Panc1 (cell line): ENCODE results near the gene XXYLT1. TPM values are rescaled to one million over a fixed set of nuclear protein-coding genes. Genes with fewer than 3 reads are reported as not detected.

Source experiments
- ATAC-seq: fragments of 200-7000 bp; cut with Tn5 transposase; 2 replicates; pipeline ENCODE4 v1.9.1; 2020; ENCODE audit warnings: mild to moderate bottlenecking, moderate library complexity
- BruUV-seq: library from RNA; stranded (reverse); fragments of 400-500 nt; replicated peaks from 2 replicates; lab custom pipeline; 2021; lab: Mats Ljungman, UMichigan
- CTCF ChIA-PET: fragments of 300-600 bp; sonication (Branson Sonifier 250); formaldehyde crosslinking; loops from one replicate; lab custom pipeline; 2022; ENCODE audit warnings: antibody characterized with exemption; lab: Charles Lee
- POLR2A ChIA-PET: fragments of 300-600 bp; sonication (Branson Sonifier 250); formaldehyde crosslinking; loops from one replicate; lab custom pipeline; 2022; ENCODE audit warnings: antibody characterized with exemption; lab: Charles Lee
- DNase-seq: peaks from one replicate; pipeline ENCODE4 v3.0.0-alpha.2; 2010; ENCODE audit warnings: low read depth, low spot score
- H3K27ac ChIP-seq: 2 replicates; pipeline ENCODE4 v1.5.1; 2011; ENCODE audit warnings: mild to moderate bottlenecking, low read length, inconsistent platforms
- H3K27me3 ChIP-seq: fragments of 200-500 bp; sonication (Bioruptor generic); 2 replicates; pipeline ENCODE4 v1.6.0; 2014; ENCODE audit warnings: low read length, inconsistent platforms; ENCODE audit not compliant: control insufficient read depth, insufficient read depth
- H3K36me3 ChIP-seq: fragments of 200-500 bp; sonication (Bioruptor generic); 2 replicates; pipeline ENCODE4 v1.5.1; 2014; ENCODE audit warnings: inconsistent platforms, mild to moderate bottlenecking, low read length, moderate library complexity; ENCODE audit not compliant: control insufficient read depth, insufficient read depth
- H3K4me1 ChIP-seq: 2 replicates; pipeline ENCODE4 v1.5.1; 2011; ENCODE audit warnings: inconsistent platforms, mild to moderate bottlenecking, low read length, moderate library complexity; ENCODE audit not compliant: control insufficient read depth, insufficient read depth
- H3K4me3 ChIP-seq, 2 experiments: 2 replicates each; pipeline ENCODE4 v1.5.1; 2011 to 2012; ENCODE audit warnings: low read depth in 2 of 2, low read length in 2 of 2, mild to moderate bottlenecking in 2 of 2, inconsistent platforms in 1 of 2, moderate library complexity in 1 of 2
- H3K9me3 ChIP-seq: fragments of 200-500 bp; sonication (Bioruptor generic); 2 replicates; pipeline ENCODE4 v1.5.1; 2014; ENCODE audit warnings: low read depth, mild to moderate bottlenecking, inconsistent platforms, low read length, moderate library complexity; ENCODE audit not compliant: control insufficient read depth, insufficient read depth
- CTCF ChIP-seq: fragments of 450-650 bp; IDR thresholded peaks from 2 replicates; pipeline ENCODE4 v1.5.1; 2017; ENCODE audit warnings: mild to moderate bottlenecking
- POLR2AphosphoS5 ChIP-seq: IDR thresholded peaks from 2 replicates; pipeline ENCODE4 v1.6.1; 2012; ENCODE audit warnings: mild to moderate bottlenecking, low read depth, low read length, moderate library complexity
- REST ChIP-seq, 2 experiments: IDR thresholded peaks; 2 replicates each; pipeline ENCODE4 v1.6.1; 2011 to 2012; ENCODE audit warnings: low read depth in 2 of 2, control low read depth in 1 of 2, low read length in 1 of 2, mild to moderate bottlenecking in 1 of 2, moderate library complexity in 1 of 2; ENCODE audit not compliant: insufficient read depth in 1 of 2
- SIN3A ChIP-seq: IDR thresholded peaks from 2 replicates; pipeline ENCODE4 v1.6.1; 2012; ENCODE audit warnings: low read depth, mild to moderate bottlenecking, low read length, moderate library complexity, borderline replicate concordance; ENCODE audit not compliant: insufficient read depth
- TCF7L2 ChIP-seq: IDR thresholded peaks from 2 replicates; pipeline ENCODE4 v1.6.1; 2011; ENCODE audit warnings: mild to moderate bottlenecking, low read depth, low read length, inconsistent platforms
- in situ Hi-C: cut with HindIII; loops from 2 replicates; pipeline ENCODE4 v1.10.0; 2016; ENCODE audit warnings: low sequenced_read_pairs, low pct_unique_long_range_greater_than_20kb
- intact Hi-C: fragments of 100-400 bp; cut with micrococcal nuclease; formaldehyde crosslinking; loops from one replicate; pipeline ENCODE4 v1.10.0; 2022; ENCODE audit not compliant: unreplicated experiment
- total RNA-seq: library from RNA; stranded (reverse); gene quantifications from one replicate; pipeline ENCODE4 v1.2.1, GENCODE V29; 2021; ENCODE audit not compliant: unreplicated experiment

XXYLT1 gene
- total RNA-seq, 1 experiment from 2014 or later: 26.0 TPM

GRCh38 chr3:195087328-195087727 is 183.6 kb downstream of the XXYLT1 start:
- CTCF ChIA-PET: no interaction called here
- H3K36me3 ChIP-seq: no peaks in the 10 kb centered on the region
- DNase-seq (no peak), ATAC-seq (no peak)
- no peak overlapping the region for H3K4me3 ChIP-seq
- no peak for TF ChIP-seq POLR2AphosphoS5
- in situ Hi-C loops (no loop called here), intact Hi-C loops (no loop called here)
- no TSS peak for BruUV-seq
- POLR2A ChIA-PET: no interaction called here
- no peaks in the 10 kb centered on the region for H3K9me3 ChIP-seq
- H3K4me1 ChIP-seq: peaks cover 16% of the 10 kb centered on the region
- H3K27me3 ChIP-seq: no peaks in the 10 kb centered on the region
- peak overlapping the region; percentile 39; the same call in 1 of the 2 replicates for H3K27ac ChIP-seq

- in situ Hi-C loops: no loop called here
- H3K9me3 ChIP-seq: no peaks in the 10 kb centered on the region
- no peak overlapping the region for H3K4me3 ChIP-seq
- no peak for DNase-seq
- intact Hi-C loops: no loop called here
- H3K36me3 ChIP-seq: no peaks in the 10 kb centered on the region
- H3K4me1 ChIP-seq: peaks cover 20% of the 10 kb centered on the region
- TF ChIP-seq SIN3A: no peak
- TF ChIP-seq POLR2AphosphoS5: no peak
- peak overlapping the region; percentile 57; the same call in 1 of the 2 replicates for H3K27ac ChIP-seq
- CTCF ChIA-PET: no interaction called here
- POLR2A ChIA-PET: no interaction called here
- ATAC-seq: no peak
- H3K27me3 ChIP-seq: no peaks in the 10 kb centered on the region
- BruUV-seq: no TSS peak
These were observed 184.1 kb downstream of the XXYLT1 start for GRCh38 chr3:195086885-195087284.

- H3K4me1 ChIP-seq: peaks cover 26% of the 10 kb centered on the region
- H3K4me3 ChIP-seq: no peak overlapping the region
- ChIA-PET POLR2A (interaction anchor here (0.5 kb wide), 1 partner anchor 400 kb away, joined by 3 read pairs; no protein-coding TSS in a partner anchor), CTCF (no interaction called here)
- H3K36me3 ChIP-seq: no peaks in the 10 kb centered on the region
- BruUV-seq: no TSS peak
- H3K27me3 ChIP-seq: no peaks in the 10 kb centered on the region
- in situ Hi-C loops (no loop called here), intact Hi-C loops (no loop called here)
- no peak for DNase-seq
- no peak for ATAC-seq
- peak overlapping the region; percentile 57; the same call in 1 of the 2 replicates for H3K27ac ChIP-seq
- TF ChIP-seq SIN3A: no peak
- no peak for TF ChIP-seq POLR2AphosphoS5
- TF ChIP-seq REST (IDR thresholded peaks at IDR 0.05; ENCODE audit: insufficient read depth in 1 of 2, low read depth in 2 of 2, low read length in 1 of 2): no peak
- TF ChIP-seq TCF7L2: no peak
- TF ChIP-seq CTCF: no peak
- no peaks in the 10 kb centered on the region for H3K9me3 ChIP-seq
These were observed 184.6 kb downstream of the XXYLT1 start for GRCh38 chr3:195086341-195086740.
